NCI-H1417 treated with DMSO at 0.1 percent for 48 hours (cell line): ENCODE results near the gene OR2H1.
"Not testable (repeated sequence)": the region's sequence is repeated elsewhere in the genome, so short reads cannot be mapped to it uniquely, and the experiment has no call there.

ENCODE experiments used
- DNase-seq: peaks from one replicate; lab custom pipeline; 2025; lab: John Stamatoyannopoulos, UW

The OR2H1 gene

DNA sequence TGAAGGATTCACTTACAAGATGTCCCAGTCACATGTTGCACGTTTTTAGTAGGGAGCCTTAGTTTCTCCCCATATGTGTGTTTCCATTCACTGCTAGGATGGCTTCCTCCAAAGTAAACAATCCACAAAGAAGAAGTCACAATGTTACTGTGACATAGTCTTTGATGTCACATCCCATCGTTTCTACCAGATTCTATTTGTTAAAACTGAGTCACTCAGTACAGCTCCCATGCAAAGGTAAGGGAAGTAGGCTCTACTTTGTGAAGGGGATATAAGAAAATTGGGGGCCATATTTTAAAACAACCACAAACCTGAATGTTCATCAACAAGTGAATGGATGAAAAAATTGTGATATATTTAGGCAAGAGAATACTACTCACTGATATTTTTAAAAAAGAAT is at the start of gene OR2H1, which contains the start of gene OR11A1:
OR2H1 (plus strand) TSS at position 185 of the 400 bp plus-strand sequence. CDS start 4,615 bp downstream, outside the sequence.
OR11A1 (minus strand) TSS at position 101 of the 400 bp plus-strand sequence. CDS start 29,430 bp downstream, outside the sequence.
- no peak for DNase-seq

DNA sequence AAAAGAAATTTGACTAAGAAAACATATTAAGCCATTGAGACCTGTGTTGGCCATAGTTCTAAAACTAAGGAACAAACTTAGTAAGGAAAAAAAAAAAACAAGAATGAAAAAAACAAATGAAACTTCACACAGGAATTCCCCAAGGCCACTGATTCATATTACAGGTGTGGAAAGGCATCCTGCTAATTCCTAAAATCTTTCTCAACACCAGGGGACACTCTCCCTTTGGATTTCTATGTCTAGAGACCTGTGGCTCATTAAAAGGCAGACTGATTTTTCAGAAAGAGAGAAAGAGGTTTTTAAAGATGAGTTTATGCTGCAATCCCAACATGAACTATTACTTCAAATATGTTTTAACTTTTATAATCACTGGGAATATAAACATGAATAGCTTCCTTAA is 42.4 kb upstream of the OR2H1 start, which contains the start of gene OR12D1:
OR12D1 (plus strand) TSS at position 341 of the 400 bp plus-strand sequence.
- no peak for DNase-seq

DNA sequence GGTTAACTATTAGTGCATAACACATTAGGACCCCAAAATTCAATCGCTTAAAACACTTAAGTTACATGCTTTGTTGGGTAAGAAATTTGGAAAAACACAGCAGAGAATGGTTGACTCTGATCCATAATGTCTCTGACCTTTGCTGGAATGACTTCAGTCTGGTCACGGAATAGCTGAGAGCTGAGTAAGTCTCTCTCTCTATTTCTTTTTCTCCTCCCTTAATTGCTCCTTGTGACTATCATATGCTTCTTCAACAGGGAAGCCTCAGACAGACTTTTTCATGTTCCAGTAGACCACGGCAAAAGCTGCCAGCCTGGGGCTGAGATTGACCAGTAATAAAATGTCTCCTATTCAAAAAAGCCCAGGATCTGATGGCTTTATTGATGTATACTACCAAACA is 37.4 kb upstream of the OR2H1 start:
- DNase-seq: no peak

GRCh38 chr6:29424168-29424567 is 32.8 kb upstream of the OR2H1 start:
- no peak for DNase-seq

- no peak for DNase-seq
Measured at GRCh38 chr6:29424575-29424974, 32.4 kb upstream of the OR2H1 start.

DNA sequence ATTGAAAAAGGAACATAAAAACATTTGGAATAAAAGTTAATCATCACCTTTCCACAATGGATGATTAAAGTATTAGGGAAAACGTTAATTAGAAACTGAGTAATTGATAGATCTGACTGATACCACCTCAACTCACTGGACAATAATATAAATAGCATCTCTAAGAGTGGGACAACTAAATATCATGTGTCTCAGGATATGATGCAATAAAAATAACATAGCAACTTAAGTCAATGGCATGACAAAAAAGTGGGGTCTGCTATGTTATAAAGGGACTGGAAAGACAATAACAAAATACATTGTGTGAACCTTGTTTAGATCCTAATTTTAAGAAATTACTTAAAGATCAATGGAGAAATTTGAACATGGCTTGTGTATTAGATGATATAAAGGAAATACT is 31.9 kb upstream of the OR2H1 start:
- no peak for DNase-seq

DNA sequence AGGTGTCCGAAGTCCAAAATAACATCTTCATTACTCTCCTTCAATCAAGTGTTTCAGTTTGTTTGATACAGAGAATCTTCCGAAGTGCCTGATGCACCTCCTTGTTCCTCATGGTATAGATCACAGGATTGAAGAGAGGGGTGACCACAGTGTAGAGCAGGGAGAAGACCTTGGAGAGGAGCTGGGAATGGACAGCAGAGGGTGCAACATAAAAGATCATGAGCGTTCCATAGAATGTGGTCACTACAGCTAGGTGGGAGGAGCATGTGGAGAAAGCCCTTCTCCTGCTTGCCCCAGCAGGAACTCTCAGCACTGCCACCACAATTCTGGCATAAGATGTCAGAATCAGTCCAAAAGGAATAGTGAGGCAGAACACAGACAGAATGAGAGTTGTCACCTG is 30.3 kb upstream of the OR2H1 start:
- DNase-seq: no peak

- DNase-seq: not testable (repeated sequence)
Measured at GRCh38 chr6:29436730-29437129, 20.2 kb upstream of the OR2H1 start.

DNA sequence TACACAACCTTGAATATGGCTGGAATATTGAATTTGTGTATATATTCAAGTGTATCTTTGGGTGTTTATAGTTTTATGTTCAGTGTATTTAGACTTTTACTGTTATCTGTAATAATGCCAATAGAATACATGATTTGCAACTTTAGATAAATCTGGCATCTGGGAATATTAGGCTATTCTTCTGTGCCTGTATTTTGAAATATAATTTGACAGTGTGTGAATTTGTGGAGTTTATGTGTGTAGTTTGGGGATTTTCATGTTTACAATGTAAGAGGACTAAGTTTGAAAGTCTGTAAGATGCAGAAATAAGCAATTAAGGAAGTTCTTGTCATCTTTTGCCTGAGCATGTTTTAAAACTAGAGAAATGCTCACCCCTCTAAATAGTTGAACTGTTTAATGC is 17.9 kb upstream of the OR2H1 start, which contains the start of gene OR10C1:
OR10C1 (plus strand) TSS at position 301 of the 400 bp plus-strand sequence. CDS start 710 bp downstream, outside the sequence.
- no peak for DNase-seq

DNA sequence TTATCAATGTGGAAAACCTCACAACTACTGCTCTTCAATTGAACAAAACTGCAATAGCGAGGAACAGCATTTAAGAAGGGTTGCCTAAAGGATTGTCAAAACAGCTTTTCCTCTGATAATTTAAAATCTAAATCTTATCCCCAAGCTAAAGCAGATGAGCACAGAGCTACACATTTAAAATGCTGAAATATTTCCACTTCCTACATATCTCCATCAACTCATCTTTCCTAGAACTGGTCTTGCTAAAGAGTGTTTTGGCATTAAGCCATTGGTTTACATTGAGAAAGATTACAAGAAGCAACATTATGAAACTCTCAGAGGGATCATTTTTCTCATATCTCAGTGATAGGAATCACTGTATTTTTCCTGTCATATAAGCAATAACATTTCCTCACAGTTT is 14.2 kb upstream of the OR2H1 start:
- no peak for DNase-seq

DNA sequence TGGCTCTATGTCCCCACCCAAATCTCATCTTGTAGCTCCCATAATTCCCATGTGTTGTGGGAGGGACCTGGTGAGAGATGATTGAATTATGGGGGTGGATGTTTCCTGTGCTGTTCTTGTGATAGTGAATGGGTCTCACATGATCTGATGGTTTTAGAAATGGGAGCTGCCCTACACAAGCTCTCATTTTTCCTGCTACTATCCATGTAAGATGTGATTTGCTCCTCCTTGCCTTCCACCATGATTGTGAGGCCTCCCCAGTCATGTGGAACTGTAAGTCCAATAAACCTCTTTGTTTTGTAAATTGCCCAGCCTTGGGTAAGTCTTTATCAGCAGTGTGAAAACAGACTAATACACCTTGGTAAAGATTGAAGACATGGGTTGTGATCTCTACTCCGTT is 12.9 kb upstream of the OR2H1 start:
- not testable (repeated sequence) for DNase-seq

DNA sequence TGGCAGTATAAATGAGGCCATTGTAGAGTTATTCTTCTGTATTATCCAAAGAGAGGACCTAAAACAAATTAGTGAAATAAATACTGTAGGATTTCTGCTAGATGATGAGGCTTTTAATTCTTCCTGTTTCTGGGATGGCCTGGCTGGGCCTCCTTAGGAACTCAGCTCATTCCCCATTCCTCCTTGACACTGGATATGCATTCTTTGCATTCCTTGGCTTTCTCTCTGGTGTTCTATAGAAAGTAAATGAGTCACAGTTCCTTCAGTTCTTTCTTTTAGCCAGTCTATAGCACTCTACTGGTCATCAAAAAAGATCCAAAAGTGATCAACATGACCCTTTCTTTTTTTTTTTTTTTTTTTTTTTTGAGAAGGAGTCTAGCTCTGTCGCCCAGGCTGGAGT is 9.3 kb upstream of the OR2H1 start:
- DNase-seq: no peak

DNA sequence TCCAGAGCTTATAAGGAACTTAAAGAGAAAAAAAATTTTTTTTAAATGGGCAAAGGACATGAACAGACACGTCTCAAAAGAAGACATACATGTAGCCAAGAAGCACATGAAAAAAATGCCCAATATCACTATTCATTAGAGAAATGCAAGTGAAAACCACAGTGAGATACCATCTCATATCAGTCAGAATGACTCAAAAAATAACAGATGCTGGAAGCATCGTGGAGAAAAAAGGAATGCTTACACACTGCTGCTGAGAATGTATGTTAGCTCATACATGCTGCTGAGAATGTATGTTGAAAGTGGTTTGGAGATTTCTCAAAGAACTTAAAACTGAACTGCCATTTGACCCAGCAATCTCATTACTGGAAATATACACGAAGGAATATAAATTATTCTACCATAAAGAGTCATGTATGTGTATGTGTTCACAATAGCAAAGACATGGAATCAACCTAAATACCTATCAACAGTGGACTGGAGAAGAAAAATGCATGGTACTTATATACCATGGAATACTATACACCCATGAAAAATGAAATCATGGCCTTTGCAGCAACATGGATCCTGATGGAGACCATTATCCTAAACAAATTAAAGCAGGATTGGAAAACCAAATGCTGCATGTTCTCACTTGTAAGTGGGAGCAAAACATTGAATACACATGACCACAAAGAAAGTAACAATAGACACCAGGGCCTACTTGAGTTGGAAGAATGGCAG is 5.3 kb upstream of the OR2H1 start:
- DNase-seq: no peak

- no peak for DNase-seq
Measured at GRCh38 chr6:29461021-29461814, 4.3 kb downstream of the OR2H1 start.

- no peak for DNase-seq
Measured at GRCh38 chr6:29462022-29462421, 5.1 kb downstream of the OR2H1 start.

DNA sequence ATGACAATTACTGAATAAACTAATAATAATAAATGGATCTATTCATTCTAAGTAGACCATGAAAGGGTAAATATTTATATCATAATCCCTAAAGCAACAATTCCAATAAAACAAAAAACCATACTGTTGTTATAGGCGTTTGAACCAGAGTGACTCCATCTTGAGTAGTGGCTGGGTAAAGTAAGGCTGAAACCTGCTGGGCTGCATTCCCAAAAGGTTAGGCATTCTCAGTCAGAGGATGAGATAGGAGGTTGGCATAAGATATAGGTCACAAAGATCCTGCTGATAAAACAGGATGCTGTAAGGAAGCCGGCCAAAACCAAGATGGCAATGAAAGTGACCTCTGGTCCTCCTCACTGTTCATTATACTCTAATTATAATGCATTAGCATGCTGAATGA is 8.3 kb downstream of the OR2H1 start:
- no peak for DNase-seq

- no peak for DNase-seq
Measured at GRCh38 chr6:29465801-29466200, 8.8 kb downstream of the OR2H1 start.

DNA sequence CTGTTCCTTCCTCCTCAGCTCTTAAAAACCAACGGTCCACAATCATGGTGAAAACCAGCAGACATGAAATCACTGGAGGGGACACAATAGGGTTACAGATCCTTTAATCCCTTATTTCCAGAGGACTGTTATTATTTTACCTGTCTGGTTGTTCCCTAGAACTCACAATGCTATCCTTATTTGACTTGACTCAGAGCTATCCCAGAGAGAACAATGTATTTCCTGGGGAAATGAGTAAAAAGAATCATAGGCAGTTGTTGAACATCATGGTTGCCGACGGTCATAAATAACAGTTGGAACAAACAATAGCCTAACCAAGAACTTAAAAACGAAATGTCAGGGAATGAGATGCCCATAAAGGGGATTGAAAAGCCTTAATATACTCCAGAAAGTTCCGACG is 9.3 kb downstream of the OR2H1 start:
- no peak for DNase-seq

GRCh38 chr6:29474996-29475395 is 18.0 kb downstream of the OR2H1 start:
- DNase-seq: no peak

GRCh38 chr6:29477923-29478450 is 21.0 kb downstream of the OR2H1 start:
- no peak for DNase-seq

DNA sequence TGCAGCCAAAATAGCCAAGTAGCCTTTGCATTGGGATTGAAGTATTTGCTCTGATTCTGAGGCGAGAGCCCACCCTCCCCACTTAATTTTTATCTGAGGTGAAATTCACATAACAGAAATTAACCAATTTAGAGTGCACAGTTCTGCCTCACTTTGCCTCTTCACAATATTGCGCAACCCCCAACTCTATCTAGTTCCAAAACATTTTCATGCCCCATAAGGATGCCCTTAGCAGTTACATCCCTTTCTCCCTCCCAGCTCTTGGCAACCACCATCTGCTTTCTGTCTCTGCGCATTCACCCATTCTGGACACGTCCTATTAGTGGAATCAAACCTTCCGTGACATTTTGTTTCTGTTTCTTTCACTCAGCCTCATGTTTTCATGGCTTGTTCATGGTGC is 21.8 kb downstream of the OR2H1 start:
- DNase-seq: no peak

- no peak for DNase-seq
Measured at GRCh38 chr6:29479560-29479959, 22.6 kb downstream of the OR2H1 start.

- no peak for DNase-seq
Measured at GRCh38 chr6:29483186-29483585, 26.2 kb downstream of the OR2H1 start.
